ENCODE data around the gene FADS1.

The FADS1 gene

DNA sequence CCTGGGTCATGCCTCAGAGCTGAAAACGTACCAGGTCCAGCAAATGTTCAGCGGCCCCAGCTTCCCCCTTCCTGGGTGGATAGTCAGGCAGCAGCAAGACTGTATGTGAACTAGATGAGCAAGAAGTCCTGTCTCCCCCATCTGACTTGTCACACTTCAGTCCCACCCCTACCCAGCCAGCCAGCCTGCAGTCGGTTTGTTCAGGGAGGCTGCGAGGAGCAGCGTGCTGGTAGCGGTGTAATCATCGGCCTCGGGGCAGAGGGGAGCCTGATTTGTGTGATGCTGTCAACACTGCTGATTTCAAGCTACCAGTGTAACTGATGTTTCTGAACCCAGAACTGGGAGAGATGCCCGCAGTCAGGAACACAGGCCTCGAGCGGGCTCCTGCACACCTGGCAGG is 34.0 kb downstream of the FADS1 start:
- H3K9me3 ChIP-seq (ENCODE audit: insufficient read depth, low read length) = no peaks in the 10 kb centered on the region
- no peak overlapping the region for H3K9ac ChIP-seq (ENCODE audit: insufficient read length, low read depth)
- H3K4me1 ChIP-seq (ENCODE audit: insufficient read depth, insufficient read length) = peaks cover 21% of the 10 kb centered on the region
- peaks cover 95% of the 10 kb centered on the region for H3K36me3 ChIP-seq (ENCODE audit: insufficient read depth, insufficient read length, low read length)
- no peak for TF ChIP-seq ZNF274 (IDR thresholded peaks at IDR 0.05; ENCODE audit: low read depth, low read length)
- no peak for DNase-seq (ENCODE audit: low read depth, low spot score)
- H3K27me3 ChIP-seq (ENCODE audit: insufficient read depth, insufficient read length) = no peaks in the 10 kb centered on the region
- H3K4me3 ChIP-seq (ENCODE audit: insufficient read length, low read depth) = no peak overlapping the region

DNA sequence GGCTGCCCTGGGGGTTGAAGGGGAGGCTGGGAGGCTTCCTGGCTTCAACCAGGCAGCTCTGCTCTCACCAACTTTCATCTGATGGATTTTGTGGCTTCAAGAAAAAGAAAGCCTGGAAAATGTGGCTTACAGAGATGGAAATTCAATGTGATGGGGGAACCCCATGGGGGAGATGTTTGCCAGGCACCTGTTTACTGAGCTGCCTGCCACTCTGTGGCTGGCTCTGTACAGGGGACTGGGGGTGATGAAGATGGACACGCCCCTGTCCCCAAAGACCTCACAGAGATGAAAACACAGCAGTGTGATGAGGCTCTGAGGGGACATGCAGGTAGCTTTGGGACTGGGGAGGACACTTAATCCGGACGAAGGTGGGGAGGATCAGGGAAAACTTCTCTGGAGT is 34.5 kb downstream of the FADS1 start:
- no peaks in the 10 kb centered on the region for H3K9me3 ChIP-seq (ENCODE audit: insufficient read depth, low read length)
- peaks cover 26% of the 10 kb centered on the region for H3K4me1 ChIP-seq (ENCODE audit: insufficient read depth, insufficient read length)
- no peak overlapping the region for H3K9ac ChIP-seq (ENCODE audit: insufficient read length, low read depth)
- H3K4me3 ChIP-seq (ENCODE audit: insufficient read length, low read depth) = no peak overlapping the region
- TF ChIP-seq YY1 (IDR thresholded peaks at IDR 0.05; ENCODE audit: insufficient read depth, insufficient read length) (no peak), SUZ12 (IDR thresholded peaks at IDR 0.05; ENCODE audit: extremely low read depth, insufficient read depth, insufficient read length) (no peak), ZNF274 (IDR thresholded peaks at IDR 0.05; ENCODE audit: low read depth, low read length) (no peak)
- no peak for DNase-seq (ENCODE audit: low read depth, low spot score)
- H3K36me3 ChIP-seq (ENCODE audit: insufficient read depth, insufficient read length, low read length) = peaks cover 95% of the 10 kb centered on the region
- H3K27me3 ChIP-seq (ENCODE audit: insufficient read depth, insufficient read length) = no peaks in the 10 kb centered on the region

DNA sequence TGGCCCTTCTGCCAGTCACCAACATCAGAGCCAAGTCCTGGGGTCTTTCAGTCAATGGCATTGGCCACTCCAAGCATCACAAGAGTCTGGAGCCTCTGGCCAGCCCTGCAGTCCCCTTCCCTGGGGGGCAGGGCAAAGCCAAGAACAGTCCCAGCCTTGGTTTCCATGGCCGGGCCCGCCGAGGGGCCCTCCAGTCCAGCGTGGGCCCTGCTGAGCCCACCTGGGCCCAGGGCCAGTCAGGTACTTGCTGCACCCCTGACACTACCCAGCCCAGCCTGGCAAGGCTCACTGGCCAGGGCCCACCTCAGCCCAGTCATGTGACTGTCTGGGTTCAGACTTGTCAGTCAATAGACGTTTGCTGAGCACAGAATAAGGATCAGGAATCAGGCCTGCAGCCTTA is 35.2 kb downstream of the FADS1 start:
- TF ChIP-seq SUZ12 (IDR thresholded peaks at IDR 0.05; ENCODE audit: extremely low read depth, insufficient read depth, insufficient read length) (no peak), YY1 (IDR thresholded peaks at IDR 0.05; ENCODE audit: insufficient read depth, insufficient read length) (no peak), ZNF274 (IDR thresholded peaks at IDR 0.05; ENCODE audit: low read depth, low read length) (no peak)
- Histone ChIP-seq H3K9me3 (ENCODE audit: insufficient read depth, low read length) (no peaks in the 10 kb centered on the region), H3K9ac (ENCODE audit: insufficient read length, low read depth) (no peak overlapping the region), H3K36me3 (ENCODE audit: insufficient read depth, insufficient read length, low read length) (peaks cover 95% of the 10 kb centered on the region), H3K27me3 (ENCODE audit: insufficient read depth, insufficient read length) (no peaks in the 10 kb centered on the region), H3K4me3 (ENCODE audit: insufficient read length, low read depth) (no peak overlapping the region), H3K4me1 (ENCODE audit: insufficient read depth, insufficient read length) (peaks cover 33% of the 10 kb centered on the region)
- DNase-seq (ENCODE audit: low read depth, low spot score) = no peak

DNA sequence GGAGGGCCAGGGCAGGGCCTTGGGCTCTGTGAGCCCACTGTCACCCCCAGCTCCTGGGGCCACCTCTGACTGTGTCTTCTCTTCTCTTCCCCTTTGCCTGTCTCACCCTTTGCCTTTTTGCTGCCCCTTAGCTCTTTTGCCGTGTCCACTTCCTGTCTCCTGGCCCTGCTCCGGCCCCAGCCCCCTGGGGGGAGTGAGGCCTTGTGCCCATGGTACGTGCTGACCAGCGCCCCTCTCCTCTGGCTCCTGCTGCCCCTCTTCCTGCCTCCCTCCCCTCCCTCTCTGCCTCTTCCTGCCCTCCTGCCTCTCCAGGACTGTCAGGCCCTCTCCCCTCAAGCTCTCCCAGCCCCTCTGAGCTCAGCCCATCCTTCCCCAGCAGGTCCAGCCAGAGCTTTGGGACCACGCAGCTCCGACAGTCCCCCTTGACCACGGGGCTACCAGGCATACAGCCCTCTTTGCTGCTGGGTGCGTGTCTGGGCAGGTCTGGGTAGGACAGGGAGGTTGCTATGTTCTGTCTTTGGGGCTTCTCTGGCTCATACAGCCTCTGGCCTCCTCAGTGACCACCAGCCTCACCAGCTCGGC is 36.1 kb downstream of the FADS1 start:
- peaks cover 94% of the 10 kb centered on the region for H3K36me3 ChIP-seq (ENCODE audit: insufficient read depth, insufficient read length, low read length)
- no peaks in the 10 kb centered on the region for H3K27me3 ChIP-seq (ENCODE audit: insufficient read depth, insufficient read length)
- H3K9me3 ChIP-seq (ENCODE audit: insufficient read depth, low read length) = no peaks in the 10 kb centered on the region
- DNase-seq (ENCODE audit: low read depth, low spot score) = no peak
- peaks cover 41% of the 10 kb centered on the region for H3K4me1 ChIP-seq (ENCODE audit: insufficient read depth, insufficient read length)
- H3K4me3 ChIP-seq (ENCODE audit: insufficient read length, low read depth) = no peak overlapping the region
- H3K9ac ChIP-seq (ENCODE audit: insufficient read length, low read depth) = no peak overlapping the region
- TF ChIP-seq YY1 (IDR thresholded peaks at IDR 0.05; ENCODE audit: insufficient read depth, insufficient read length) = no peak
- no peak for TF ChIP-seq SUZ12 (IDR thresholded peaks at IDR 0.05; ENCODE audit: extremely low read depth, insufficient read depth, insufficient read length)
- no peak for TF ChIP-seq ZNF274 (IDR thresholded peaks at IDR 0.05; ENCODE audit: low read depth, low read length)

DNA sequence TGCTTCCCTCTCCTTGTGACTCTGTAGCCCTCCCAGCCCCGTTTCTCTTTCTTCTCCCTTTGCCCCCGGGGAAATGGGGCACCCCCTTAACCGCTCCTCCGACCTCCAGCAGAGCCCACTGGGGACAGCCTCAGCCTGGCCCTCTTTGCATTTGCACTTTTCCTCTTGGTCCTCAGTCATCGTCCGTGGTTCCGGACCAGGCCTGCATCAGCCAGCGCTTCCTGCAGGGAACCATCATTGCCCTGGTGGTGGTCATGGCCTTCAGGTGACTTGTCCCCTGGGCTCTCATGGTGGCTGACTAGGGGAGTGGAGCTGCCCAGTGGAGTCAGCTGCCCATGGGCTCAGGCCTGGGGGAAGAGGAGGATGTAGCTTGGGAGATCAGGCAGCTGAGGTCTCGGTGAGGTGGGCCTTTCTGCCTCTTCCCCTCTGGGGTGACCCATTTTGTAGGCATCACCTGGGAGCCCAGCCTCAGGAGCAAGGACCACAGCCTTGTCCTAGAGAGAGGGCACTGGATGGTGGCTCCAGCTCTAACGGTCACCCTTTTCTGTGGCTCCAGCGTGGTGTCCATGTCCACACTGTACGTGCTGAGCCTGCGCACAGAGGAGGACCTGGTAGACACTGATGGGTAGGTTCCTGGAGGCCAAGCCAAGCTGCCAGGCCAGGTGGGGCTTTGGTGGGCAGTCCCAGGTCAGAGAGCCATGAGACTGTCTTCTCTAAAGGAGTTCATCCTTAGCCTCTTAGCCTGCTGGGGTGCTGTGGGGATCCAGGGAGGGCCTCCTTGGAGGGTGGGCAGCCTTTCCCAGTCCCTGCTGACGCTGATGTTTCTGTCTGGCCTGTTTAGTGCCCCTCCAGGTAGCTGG is 36.9 kb downstream of the FADS1 start:
- no peak for DNase-seq (ENCODE audit: low read depth, low spot score)
- Histone ChIP-seq H3K4me3 (ENCODE audit: insufficient read length, low read depth) (no peak overlapping the region), H3K9ac (ENCODE audit: insufficient read length, low read depth) (no peak overlapping the region), H3K36me3 (ENCODE audit: insufficient read depth, insufficient read length, low read length) (peaks cover 86% of the 10 kb centered on the region), H3K27me3 (ENCODE audit: insufficient read depth, insufficient read length) (no peaks in the 10 kb centered on the region), H3K4me1 (ENCODE audit: insufficient read depth, insufficient read length) (peaks cover 41% of the 10 kb centered on the region), H3K9me3 (ENCODE audit: insufficient read depth, low read length) (no peaks in the 10 kb centered on the region)
- TF ChIP-seq ZNF274 (IDR thresholded peaks at IDR 0.05; ENCODE audit: low read depth, low read length) (no peak), SUZ12 (IDR thresholded peaks at IDR 0.05; ENCODE audit: extremely low read depth, insufficient read depth, insufficient read length) (no peak), YY1 (IDR thresholded peaks at IDR 0.05; ENCODE audit: insufficient read depth, insufficient read length) (no peak)

DNA sequence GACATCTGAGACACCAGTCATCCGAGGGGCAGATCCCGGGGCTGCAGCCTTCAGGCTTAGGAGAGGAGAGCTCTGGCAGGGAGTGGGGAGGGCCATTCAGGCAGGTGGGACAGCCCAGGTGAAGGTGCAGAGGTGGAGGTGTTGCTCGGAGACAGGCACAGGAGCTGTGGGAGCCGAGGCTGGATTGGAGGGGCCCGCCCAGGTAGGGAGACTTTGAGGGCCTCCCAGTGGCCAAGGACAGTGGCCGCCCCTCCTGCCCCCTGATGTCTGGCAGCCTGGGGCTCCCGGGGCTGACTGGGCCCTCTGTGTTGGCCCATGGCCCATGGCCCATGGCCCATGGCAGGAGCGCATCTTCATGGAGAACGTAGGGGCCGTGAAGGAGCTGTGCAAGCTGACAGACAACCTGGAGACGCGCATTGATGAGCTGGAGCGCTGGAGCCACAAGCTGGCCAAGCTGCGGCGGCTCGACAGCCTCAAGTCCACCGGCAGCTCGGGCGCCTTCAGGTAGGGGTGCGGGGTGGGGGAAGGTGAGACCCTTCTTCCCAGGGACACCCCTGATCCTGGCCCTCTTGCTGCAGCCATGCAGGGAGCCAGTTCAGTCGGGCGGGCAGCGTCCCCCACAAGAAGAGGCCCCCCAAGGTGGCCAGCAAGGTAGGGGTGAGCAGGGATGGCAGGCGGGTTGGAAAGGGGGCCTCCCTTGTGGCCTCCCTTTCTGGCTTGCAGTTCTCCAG is 37.7 kb downstream of the FADS1 start:
- Histone ChIP-seq H3K4me3 (ENCODE audit: insufficient read length, low read depth) (no peak overlapping the region), H3K4me1 (ENCODE audit: insufficient read depth, insufficient read length) (peaks cover 35% of the 10 kb centered on the region), H3K9ac (ENCODE audit: insufficient read length, low read depth) (peak overlapping the region; percentile 16), H3K27me3 (ENCODE audit: insufficient read depth, insufficient read length) (no peaks in the 10 kb centered on the region), H3K9me3 (ENCODE audit: insufficient read depth, low read length) (no peaks in the 10 kb centered on the region), H3K36me3 (ENCODE audit: insufficient read depth, insufficient read length, low read length) (peaks cover 84% of the 10 kb centered on the region)
- TF ChIP-seq YY1 (IDR thresholded peaks at IDR 0.05; ENCODE audit: insufficient read depth, insufficient read length) = no peak
- no peak for TF ChIP-seq ZNF274 (IDR thresholded peaks at IDR 0.05; ENCODE audit: low read depth, low read length)
- TF ChIP-seq SUZ12 (IDR thresholded peaks at IDR 0.05; ENCODE audit: extremely low read depth, insufficient read depth, insufficient read length) = no peak
- DNase-seq (ENCODE audit: low read depth, low spot score) = no peak

DNA sequence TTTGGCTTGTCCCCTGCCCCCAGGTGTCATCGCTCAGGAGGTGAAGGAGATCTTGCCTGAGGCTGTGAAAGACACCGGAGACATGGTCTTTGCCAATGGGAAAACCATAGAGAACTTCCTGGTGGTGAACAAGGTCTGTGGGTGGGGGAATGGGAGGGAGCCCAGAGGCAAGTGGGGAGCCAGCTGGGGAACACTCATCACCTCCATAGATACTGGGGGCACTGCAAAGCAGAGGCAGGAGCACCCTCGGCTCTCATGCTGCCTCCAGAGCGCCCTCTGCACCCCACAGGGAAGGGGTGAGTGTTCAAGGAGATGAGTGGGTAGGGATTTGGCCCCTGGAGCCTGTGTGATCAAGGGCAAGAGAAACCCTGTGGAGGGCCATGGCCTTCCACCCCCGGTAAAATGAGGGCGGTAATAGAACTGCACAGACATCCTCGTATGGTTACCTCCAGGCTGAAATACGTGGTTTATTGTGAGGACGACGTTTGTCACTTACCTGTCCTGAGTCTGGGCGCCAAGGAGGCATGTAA is 38.4 kb downstream of the FADS1 start:
- TF ChIP-seq YY1 (IDR thresholded peaks at IDR 0.05; ENCODE audit: insufficient read depth, insufficient read length) (no peak), ZNF274 (IDR thresholded peaks at IDR 0.05; ENCODE audit: low read depth, low read length) (no peak), SUZ12 (IDR thresholded peaks at IDR 0.05; ENCODE audit: extremely low read depth, insufficient read depth, insufficient read length) (no peak)
- Histone ChIP-seq H3K36me3 (ENCODE audit: insufficient read depth, insufficient read length, low read length) (peaks cover 85% of the 10 kb centered on the region), H3K4me1 (ENCODE audit: insufficient read depth, insufficient read length) (peaks cover 37% of the 10 kb centered on the region), H3K27me3 (ENCODE audit: insufficient read depth, insufficient read length) (no peaks in the 10 kb centered on the region), H3K9me3 (ENCODE audit: insufficient read depth, low read length) (no peaks in the 10 kb centered on the region), H3K4me3 (ENCODE audit: insufficient read length, low read depth) (no peak overlapping the region), H3K9ac (ENCODE audit: insufficient read length, low read depth) (peak overlapping the region; percentile 16)
- no peak for DNase-seq (ENCODE audit: low read depth, low spot score)
